HepG2 (cell line): ENCODE data around the gene LITAF. TPM values are rescaled to one million over a fixed set of nuclear protein-coding genes. Genes with fewer than 3 reads are reported as not detected.

Experiments
- ARNT2 ChIP-seq: sonication (generic); formaldehyde crosslinking; IDR thresholded peaks from 2 replicates; pipeline ENCODE4 v1.8.0; 2022; ENCODE audit warnings: mild to moderate bottlenecking, low read depth, missing genetic modification reagents, moderate library complexity
- BRD4 ChIP-seq: sonication (generic); formaldehyde crosslinking; IDR thresholded peaks from 2 replicates; pipeline ENCODE4 v1.4.0; 2020; ENCODE audit warnings: missing genetic modification reagents
- DNMT1 ChIP-seq: sonication (generic); formaldehyde crosslinking; IDR thresholded peaks from 2 replicates; pipeline ENCODE4 v1.5.1; 2020; ENCODE audit warnings: mild to moderate bottlenecking, missing genetic modification reagents
- FOXA1 ChIP-seq, 2 experiments: fragments of 450-650 bp in 1 of 2; sonication (generic) in 1 of 2; formaldehyde crosslinking in 1 of 2; IDR thresholded peaks; 2 replicates each; pipeline versions ENCODE4 v1.4.0 to v1.6.1; 2016 to 2020; ENCODE audit warnings: missing genetic modification reagents in 1 of 2
- FOXP1 ChIP-seq, 2 experiments: fragments of 450-650 bp in 1 of 2; IDR thresholded peaks; 2 replicates each; pipeline ENCODE4 v1.6.1; 2017 to 2018; ENCODE audit warnings: antibody characterized with exemption in 1 of 2
- HNRNPL ChIP-seq: fragments of 200-400 bp; formaldehyde crosslinking; IDR thresholded peaks from 2 replicates; pipeline ENCODE4 v1.6.1; 2017; ENCODE audit warnings: mild to moderate bottlenecking, low read depth, low read length
- JARID2 ChIP-seq: sonication (generic); formaldehyde crosslinking; IDR thresholded peaks from 2 replicates; pipeline ENCODE4 v1.8.1; 2023; ENCODE audit warnings: missing genetic modification reagents, inconsistent platforms; ENCODE audit not compliant: insufficient replicate concordance
- KLF11 ChIP-seq: IDR thresholded peaks from 2 replicates; pipeline ENCODE4 v1.6.1; 2016; ENCODE audit warnings: missing compliant biosample characterization
- MLLT10 ChIP-seq: sonication (generic); formaldehyde crosslinking; IDR thresholded peaks from 2 replicates; pipeline ENCODE4 v1.4.0; 2020; ENCODE audit warnings: missing genetic modification reagents
- NFKB2 ChIP-seq: sonication (generic); formaldehyde crosslinking; IDR thresholded peaks from 2 replicates; pipeline ENCODE4 v1.4.0; 2020; ENCODE audit warnings: missing genetic modification reagents, borderline replicate concordance
- RFX3 ChIP-seq: IDR thresholded peaks from 2 replicates; pipeline ENCODE4 v1.6.1; 2016; ENCODE audit warnings: missing biosample characterization, missing genetic modification reagents
- SNAI1 ChIP-seq: sonication (generic); formaldehyde crosslinking; IDR thresholded peaks from 2 replicates; pipeline ENCODE4 v1.5.0; 2020; ENCODE audit warnings: mild to moderate bottlenecking, missing genetic modification reagents, borderline replicate concordance
- TAF1 ChIP-seq: sonication (generic); formaldehyde crosslinking; IDR thresholded peaks from 2 replicates; pipeline ENCODE4 v1.4.0; 2020; ENCODE audit warnings: missing genetic modification reagents
- TBL1XR1 ChIP-seq: fragments of 150-350 bp; IDR thresholded peaks from 2 replicates; pipeline ENCODE4 v1.6.1; 2014; ENCODE audit warnings: borderline replicate concordance, low read length; ENCODE audit not compliant: partially characterized antibody
- THAP7 ChIP-seq: sonication (generic); formaldehyde crosslinking; IDR thresholded peaks from 2 replicates; pipeline ENCODE4 v1.8.1; 2023; ENCODE audit warnings: mild to moderate bottlenecking, missing genetic modification reagents
- WIZ ChIP-seq: sonication (generic); formaldehyde crosslinking; IDR thresholded peaks from 2 replicates; pipeline ENCODE4 v1.5.1; 2020; ENCODE audit warnings: mild to moderate bottlenecking, missing genetic modification reagents
- ZFP36 ChIP-seq: fragments of 150-350 bp; IDR thresholded peaks from 2 replicates; pipeline ENCODE4 v1.6.1; 2018; ENCODE audit warnings: borderline replicate concordance, low read length, low read depth; ENCODE audit not compliant: partially characterized antibody
- ZMYM4 ChIP-seq: sonication (generic); formaldehyde crosslinking; IDR thresholded peaks from 2 replicates; pipeline ENCODE4 v1.8.1; 2023; ENCODE audit warnings: mild to moderate bottlenecking, missing genetic modification reagents
- ZNF556 ChIP-seq: sonication (generic); formaldehyde crosslinking; IDR thresholded peaks from 2 replicates; pipeline ENCODE4 v1.4.0; 2020; ENCODE audit warnings: mild to moderate bottlenecking, missing genetic modification reagents, borderline replicate concordance
- ZNF768 ChIP-seq: sonication (generic); formaldehyde crosslinking; IDR thresholded peaks from 2 replicates; pipeline ENCODE4 v1.4.0; 2020; ENCODE audit warnings: missing genetic modification reagents
- polyA plus RNA-seq, 8 experiments: library from polyadenylated mRNA; depleted of rRNA in 3 of 8; stranded (reverse) in 7 of 8; unstranded in 1 of 8; fragments of >200 nt; fragmentation: Illumina TruSeq in 4 of 8; extraction: Trizol in 4 of 8; gene quantifications; 2 replicates each; pipeline versions ENCODE4 v1.2.1 to v1.2.3, GENCODE V29; 2011 to 2016; ENCODE audit warnings: low read depth in 4 of 8, missing spikeins in 1 of 8, mixed read lengths in 1 of 8; ENCODE audit not compliant: insufficient read depth in 1 of 8
- total RNA-seq, 5 experiments: library from RNA; depleted of rRNA; stranded (reverse); fragments of >200 nt; fragmentation: Illumina TruSeq; extraction: Trizol; gene quantifications; 2 replicates each; pipeline ENCODE4 v1.2.3, GENCODE V29; 2016; ENCODE audit warnings: low read depth in 1 of 5
- TF ChIP-seq, protein P1 (sequence below): sonication (generic); formaldehyde crosslinking; IDR thresholded peaks from 2 replicates; pipeline ENCODE4 v1.5.1; 2020; ENCODE audit warnings: missing genetic modification reagents, mild to moderate bottlenecking, borderline replicate concordance
- TF ChIP-seq, protein P2 (sequence below): sonication (generic); formaldehyde crosslinking; IDR thresholded peaks from 2 replicates; pipeline ENCODE4 v1.4.0; 2020; ENCODE audit warnings: missing genetic modification reagents
- TF ChIP-seq, protein P3 (sequence below): sonication (generic); formaldehyde crosslinking; IDR thresholded peaks from 2 replicates; pipeline ENCODE4 v1.5.1; 2020; ENCODE audit warnings: mild to moderate bottlenecking, missing genetic modification reagents, borderline replicate concordance

Gene LITAF
- total and polyA plus RNA-seq, 2 of the 13 experiments (the other 11 are each of a cell fraction or from before 2014, with no cell fraction given), result 80.1 to 141 TPM

GRCh38 chr16:11530171-11530940, 56.4 kb downstream of the LITAF start (continued):
- no peak for TF ChIP-seq JARID2 (CRISPR knock-in tag)
- TF ChIP-seq ARNT2 (CRISPR knock-in tag), result no peak
- no peak for TF ChIP-seq DNMT1 (CRISPR knock-in tag)
- no peak for TF ChIP-seq ZMYM4
- no peak for TF ChIP-seq KLF11 (CRISPR knock-in tag)
- TF ChIP-seq TBL1XR1, result no peak
- TF ChIP-seq ZFP36, result peak; percentile 55
- TF ChIP-seq THAP7 (CRISPR knock-in tag), result no peak
- TF ChIP-seq MLLT10 (CRISPR knock-in tag), result no peak
- TF ChIP-seq ZNF768 (CRISPR knock-in tag), result peak; percentile 95
- TF ChIP-seq, protein P1, sequence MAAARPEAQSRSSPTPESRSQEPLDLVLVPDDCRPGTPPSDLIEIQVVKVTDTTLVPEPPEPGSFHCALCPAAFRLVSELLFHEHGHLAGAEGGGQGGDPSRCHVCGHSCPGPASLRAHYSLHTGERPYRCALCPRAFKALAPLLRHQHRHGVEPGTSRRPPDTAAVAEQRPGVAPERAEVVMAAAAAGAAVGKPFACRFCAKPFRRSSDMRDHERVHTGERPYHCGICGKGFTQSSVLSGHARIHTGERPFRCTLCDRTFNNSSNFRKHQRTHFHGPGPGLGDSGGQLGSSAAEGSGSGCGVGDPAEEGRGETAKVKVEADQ (CRISPR knock-in tag), result no peak
- TF ChIP-seq RFX3, result no peak
- no peak for TF ChIP-seq BRD4 (CRISPR knock-in tag)
- TF ChIP-seq, protein P2, sequence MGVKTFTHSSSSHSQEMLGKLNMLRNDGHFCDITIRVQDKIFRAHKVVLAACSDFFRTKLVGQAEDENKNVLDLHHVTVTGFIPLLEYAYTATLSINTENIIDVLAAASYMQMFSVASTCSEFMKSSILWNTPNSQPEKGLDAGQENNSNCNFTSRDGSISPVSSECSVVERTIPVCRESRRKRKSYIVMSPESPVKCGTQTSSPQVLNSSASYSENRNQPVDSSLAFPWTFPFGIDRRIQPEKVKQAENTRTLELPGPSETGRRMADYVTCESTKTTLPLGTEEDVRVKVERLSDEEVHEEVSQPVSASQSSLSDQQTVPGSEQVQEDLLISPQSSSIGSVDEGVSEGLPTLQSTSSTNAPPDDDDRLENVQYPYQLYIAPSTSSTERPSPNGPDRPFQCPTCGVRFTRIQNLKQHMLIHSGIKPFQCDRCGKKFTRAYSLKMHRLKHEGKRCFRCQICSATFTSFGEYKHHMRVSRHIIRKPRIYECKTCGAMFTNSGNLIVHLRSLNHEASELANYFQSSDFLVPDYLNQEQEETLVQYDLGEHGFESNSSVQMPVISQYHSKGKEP (CRISPR knock-in tag), result no peak
- TF ChIP-seq SNAI1, result no peak
- no peak for TF ChIP-seq HNRNPL
- TF ChIP-seq NFKB2 (CRISPR knock-in tag), result no peak
- TF ChIP-seq TAF1, result no peak
- no peak for TF ChIP-seq FOXA1 (IDR thresholded peaks at IDR 0.05)
- no peak for TF ChIP-seq FOXA1 (CRISPR knock-in tag; IDR thresholded peaks at IDR 0.05)
- no peak for TF ChIP-seq ZNF556 (CRISPR knock-in tag)
- no peak for TF ChIP-seq WIZ (CRISPR knock-in tag)
- TF ChIP-seq, protein P3, sequence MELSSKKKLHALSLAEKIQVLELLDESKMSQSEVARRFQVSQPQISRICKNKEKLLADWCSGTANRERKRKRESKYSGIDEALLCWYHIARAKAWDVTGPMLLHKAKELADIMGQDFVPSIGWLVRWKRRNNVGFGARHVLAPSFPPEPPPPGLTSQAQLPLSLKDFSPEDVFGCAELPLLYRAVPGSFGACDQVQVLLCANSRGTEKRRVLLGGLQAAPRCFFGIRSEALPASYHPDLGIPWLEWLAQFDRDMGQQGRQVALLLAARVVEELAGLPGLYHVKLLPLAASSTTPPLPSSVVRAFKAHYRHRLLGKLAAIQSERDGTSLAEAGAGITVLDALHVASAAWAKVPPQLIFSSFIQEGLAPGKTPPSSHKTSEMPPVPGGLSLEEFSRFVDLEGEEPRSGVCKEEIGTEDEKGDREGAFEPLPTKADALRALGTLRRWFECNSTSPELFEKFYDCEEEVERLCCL (CRISPR knock-in tag), result no peak
- no peak for TF ChIP-seq FOXP1 (IDR thresholded peaks at IDR 0.05)
- no peak for TF ChIP-seq FOXP1 (CRISPR knock-in tag; IDR thresholded peaks at IDR 0.05)
